IMR-90 (cell line): ENCODE results near the gene SLAMF7. TPM values are rescaled to one million over a fixed set of nuclear protein-coding genes. Genes with fewer than 3 reads are reported as not detected.

ENCODE experiments used
- ATAC-seq: fragments of 200-7000 bp; cut with Tn5 transposase; 2 replicates; pipeline ENCODE4 v1.9.1; 2020; ENCODE audit warnings: low read depth, mild to moderate bottlenecking, moderate library complexity
- BruUV-seq: library from RNA; stranded (reverse); fragments of 400-500 nt; replicated peaks from 2 replicates; lab custom pipeline; 2021; lab: Mats Ljungman, UMichigan
- CTCF ChIA-PET: fragments of 300-600 bp; formaldehyde crosslinking; extraction: SDS; loops from one replicate; lab custom pipeline; 2021; ENCODE audit warnings: antibody characterized with exemption; lab: Yijun Ruan, JAX
- POLR2A ChIA-PET: fragments of 300-600 bp; sonication (Branson Sonifier 250); formaldehyde crosslinking; loops from one replicate; lab custom pipeline; 2022; ENCODE audit warnings: antibody characterized with exemption; ENCODE audit not compliant: unreplicated experiment; lab: Charles Lee
- DNase-seq: peaks from one replicate; pipeline ENCODE4 v3.0.0; 2013
- H2AFZ ChIP-seq: replicated peaks from 2 replicates; pipeline ENCODE3; 2013; ENCODE audit warnings: low read length, mild to moderate bottlenecking; ENCODE audit not compliant: poor library complexity
- H2AK5ac ChIP-seq: 2 replicates; pipeline ENCODE4 v1.6.1; 2013; ENCODE audit warnings: low read depth, low read length, inconsistent platforms
- H2AK9ac ChIP-seq: replicated peaks from 2 replicates; pipeline ENCODE3; 2013; ENCODE audit warnings: mild to moderate bottlenecking, low read depth, low read length, moderate library complexity; ENCODE audit not compliant: poor library complexity
- H2BK120ac ChIP-seq: 2 replicates; pipeline ENCODE4 v1.6.1; 2013; ENCODE audit warnings: low read depth, low read length, inconsistent platforms
- H2BK15ac ChIP-seq: 3 replicates; pipeline ENCODE4 v1.6.1; 2013; ENCODE audit warnings: low read depth, low read length, inconsistent platforms
- H2BK20ac ChIP-seq: 2 replicates; pipeline ENCODE4 v1.6.1; 2013; ENCODE audit warnings: low read depth, mild to moderate bottlenecking, inconsistent platforms, low read length, moderate library complexity
- H2BK5ac ChIP-seq: 2 replicates; pipeline ENCODE4 v1.6.1; 2013; ENCODE audit warnings: mild to moderate bottlenecking, low read depth, low read length, inconsistent platforms; ENCODE audit not compliant: poor library complexity, severe bottlenecking
- H3K14ac ChIP-seq: replicated peaks from 2 replicates; pipeline ENCODE4 v1.6.1; 2013; ENCODE audit warnings: low read depth, low read length, inconsistent platforms
- H3K18ac ChIP-seq: 2 replicates; pipeline ENCODE4 v1.6.1; 2013; ENCODE audit warnings: low read depth, low read length, control low read depth
- H3K23ac ChIP-seq: 2 replicates; pipeline ENCODE4 v1.6.1; 2013; ENCODE audit warnings: low read depth, low read length, inconsistent platforms
- H3K27ac ChIP-seq: 2 replicates; pipeline ENCODE4 v1.5.1; 2013; ENCODE audit warnings: mild to moderate bottlenecking, control low read depth, low read length; ENCODE audit not compliant: insufficient read depth
- H3K27me3 ChIP-seq: 2 replicates; pipeline ENCODE4 v1.6.1; 2013; ENCODE audit warnings: low read length; ENCODE audit not compliant: control insufficient read depth, insufficient read depth
- H3K36me3 ChIP-seq: 2 replicates; pipeline ENCODE4 v1.6.1; 2013; ENCODE audit warnings: low read length, mixed read lengths; ENCODE audit not compliant: control insufficient read depth, insufficient read depth
- H3K4ac ChIP-seq: 2 replicates; pipeline ENCODE4 v1.6.1; 2013; ENCODE audit warnings: low read depth, low read length, inconsistent platforms
- H3K4me1 ChIP-seq: 2 replicates; pipeline ENCODE4 v1.6.1; 2013; ENCODE audit warnings: low read length, mixed read lengths; ENCODE audit not compliant: control insufficient read depth, insufficient read depth
- H3K4me2 ChIP-seq: 2 replicates; pipeline ENCODE4 v1.6.1; 2013; ENCODE audit warnings: low read depth, mild to moderate bottlenecking, control low read depth, low read length, moderate library complexity
- H3K4me3 ChIP-seq: 2 replicates; pipeline ENCODE4 v1.5.1; 2013; ENCODE audit warnings: low read depth, mild to moderate bottlenecking, control low read depth, low read length, moderate library complexity; ENCODE audit not compliant: insufficient read depth
- H3K56ac ChIP-seq: 2 replicates; pipeline ENCODE4 v1.6.1; 2013; ENCODE audit warnings: low read length, inconsistent platforms; ENCODE audit not compliant: insufficient read depth; ENCODE audit errors: extremely low read depth
- H3K79me1 ChIP-seq, 2 experiments: 2 replicates each; pipeline ENCODE4 v1.6.1; 2013; ENCODE audit warnings: low read length in 2 of 2, inconsistent platforms in 1 of 2, low read depth in 1 of 2
- H3K9ac ChIP-seq: 2 replicates; pipeline ENCODE4 v1.6.1; 2013; ENCODE audit warnings: low read depth, low read length, control low read depth
- H3K9me1 ChIP-seq: 2 replicates; pipeline ENCODE4 v1.6.1; 2013; ENCODE audit warnings: low read length, inconsistent platforms; ENCODE audit not compliant: insufficient read depth
- H3K9me3 ChIP-seq: 2 replicates; pipeline ENCODE4 v1.6.1; 2013; ENCODE audit warnings: low read length; ENCODE audit not compliant: control insufficient read depth, insufficient read depth
- H4K20me1 ChIP-seq: 2 replicates; pipeline ENCODE4 v1.6.1; 2013; ENCODE audit warnings: low read length, inconsistent platforms; ENCODE audit not compliant: insufficient read depth
- H4K5ac ChIP-seq: 2 replicates; pipeline ENCODE4 v1.6.1; 2013; ENCODE audit warnings: mild to moderate bottlenecking, low read depth, low read length, control low read depth
- H4K8ac ChIP-seq, 2 experiments: 2 replicates each; pipeline ENCODE4 v1.6.1; 2013; ENCODE audit warnings: low read depth in 2 of 2, low read length in 2 of 2, control low read depth in 1 of 2, inconsistent platforms in 1 of 2
- H4K91ac ChIP-seq: 2 replicates; pipeline ENCODE4 v1.6.1; 2013; ENCODE audit warnings: low read depth, low read length, inconsistent platforms; ENCODE audit not compliant: insufficient read depth
- BHLHE40 ChIP-seq: fragments of 150-350 bp; IDR thresholded peaks from 2 replicates; pipeline ENCODE4 v1.6.1; 2016; ENCODE audit warnings: mild to moderate bottlenecking, low read depth, low read length
- CHD1 ChIP-seq: IDR thresholded peaks from 2 replicates; pipeline ENCODE4 v1.6.1; 2012; ENCODE audit warnings: low read depth, low read length, improper control_type of control experiment
- CTCF ChIP-seq: conservative IDR thresholded peaks from 2 replicates; pipeline ENCODE4 v1.5.1; 2012; ENCODE audit warnings: mild to moderate bottlenecking, low read depth, low read length, improper control_type of control experiment
- NFE2L2 ChIP-seq: fragments of 150-350 bp; IDR thresholded peaks from 2 replicates; pipeline ENCODE4 v1.6.1; 2016; ENCODE audit warnings: low read depth, mild to moderate bottlenecking, low read length
- RFX5 ChIP-seq: IDR thresholded peaks from 2 replicates; pipeline ENCODE4 v1.8.0; 2012; ENCODE audit warnings: low read depth, mild to moderate bottlenecking, low read length, moderate library complexity
- SMC3 ChIP-seq: fragments of 150-350 bp; IDR thresholded peaks from 2 replicates; pipeline ENCODE4 v1.6.1; 2016; ENCODE audit warnings: low read depth, mild to moderate bottlenecking, antibody characterized with exemption, low read length, moderate library complexity
- WGBS, 2 experiments: methylation state at CpG; one replicate each; pipeline versions ENCODE4 v1.1.5 to v1.1.7; 2013; ENCODE audit warnings: missing lambda C conversion rate in 2 of 2; ENCODE audit not compliant: insufficient read length in 1 of 2; ENCODE audit errors: extremely low coverage in 2 of 2; 5-methylcytosine and 5-hydroxymethylcytosine counted together
- dilution Hi-C: fragments of 300-500 bp; cut with HindIII; formaldehyde crosslinking; loops from one replicate; pipeline ENCODE4 v1.14.3; 2018; ENCODE audit warnings: low sequenced_read_pairs; ENCODE audit not compliant: unreplicated experiment
- in situ Hi-C: fragments of 300-500 bp; cut with MboI; formaldehyde crosslinking; loops from 3 replicates; pipeline ENCODE4 v1.14.3; 2019; ENCODE audit warnings: low sequenced_read_pairs, inconsistent platforms, mixed read lengths
- intact Hi-C: fragments of 100-400 bp; cut with micrococcal nuclease; formaldehyde crosslinking; loops from 2 replicates; pipeline ENCODE4 v1.10.0; 2022
- polyA plus RNA-seq, 3 experiments: library from polyadenylated mRNA; depleted of rRNA; stranded (reverse); fragments of >200 nt; gene quantifications; 2 replicates each; pipeline ENCODE4 v1.2.3, GENCODE V29; 2012; ENCODE audit warnings: low replicate concordance in 1 of 3
- total RNA-seq: library from RNA; depleted of rRNA; stranded (reverse); fragments of >200 nt; gene quantifications from 2 replicates; pipeline ENCODE4 v1.2.3, GENCODE V29; 2012

The SLAMF7 gene
- total and polyA plus RNA-seq, 2 of the 4 experiments (the other 2 are of a cell fraction) = not detected

DNA sequence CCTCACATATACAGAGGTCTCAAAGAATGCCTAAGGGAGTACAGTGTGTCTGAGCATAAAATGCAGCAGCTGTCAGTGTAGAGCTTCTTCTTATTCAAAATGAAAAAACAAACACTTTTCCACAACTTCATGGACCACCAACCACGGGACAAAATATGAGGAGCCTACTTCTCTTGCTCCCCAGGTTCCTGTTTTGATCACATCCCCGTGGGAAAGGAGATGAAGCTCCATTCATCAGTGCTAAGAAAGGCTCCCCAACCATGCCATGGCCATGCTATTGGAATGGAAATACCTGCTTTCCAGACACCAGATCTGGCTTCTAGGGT lies 27.8 kb upstream of the SLAMF7 start:
- POLR2A ChIA-PET = no interaction called here
- Histone ChIP-seq H3K9me3 (no peaks in the 10 kb centered on the region), H3K56ac (no peak overlapping the region), H3K27ac (no peak overlapping the region), H3K9me1 (no peaks in the 10 kb centered on the region), H3K9ac (no peak overlapping the region), H3K36me3 (no peaks in the 10 kb centered on the region), H3K79me1 (no peaks in the 10 kb centered on the region), H3K18ac (no peak overlapping the region), H2AK9ac (no peak overlapping the region), H4K8ac (no peak overlapping the region), H3K27me3 (no peaks in the 10 kb centered on the region), H2BK5ac (no peak overlapping the region), H3K14ac (no peak overlapping the region), H2AFZ (no peak overlapping the region), H3K4me2 (no peak overlapping the region), H4K91ac (no peak overlapping the region), H3K4me1 (no peaks in the 10 kb centered on the region), H2BK120ac (no peak overlapping the region), H3K23ac (no peak overlapping the region), H4K20me1 (no peaks in the 10 kb centered on the region), H4K5ac (no peak overlapping the region), H2AK5ac (no peak overlapping the region), H3K4ac (no peak overlapping the region), H2BK20ac (no peak overlapping the region), H3K4me3 (no peak overlapping the region), H2BK15ac (no peak overlapping the region)
- BruUV-seq = no TSS peak
- DNase-seq (no peak), ATAC-seq (no peak)
- no peak for TF ChIP-seq RFX5
- no peak for TF ChIP-seq CTCF
- TF ChIP-seq BHLHE40 = no peak
- no peak for TF ChIP-seq SMC3
- TF ChIP-seq CHD1 = no peak
- TF ChIP-seq NFE2L2 = no peak
- WGBS, 2 experiments = no CpG with 5 or more reads among the region's 2 CpGs
- intact Hi-C loops = no loop called here
- in situ Hi-C loops = no loop called here
- CTCF ChIA-PET = no interaction called here
- dilution Hi-C loops = no loop called here
